ENCODE data around the gene TNP2.

Gene TNP2

DNA sequence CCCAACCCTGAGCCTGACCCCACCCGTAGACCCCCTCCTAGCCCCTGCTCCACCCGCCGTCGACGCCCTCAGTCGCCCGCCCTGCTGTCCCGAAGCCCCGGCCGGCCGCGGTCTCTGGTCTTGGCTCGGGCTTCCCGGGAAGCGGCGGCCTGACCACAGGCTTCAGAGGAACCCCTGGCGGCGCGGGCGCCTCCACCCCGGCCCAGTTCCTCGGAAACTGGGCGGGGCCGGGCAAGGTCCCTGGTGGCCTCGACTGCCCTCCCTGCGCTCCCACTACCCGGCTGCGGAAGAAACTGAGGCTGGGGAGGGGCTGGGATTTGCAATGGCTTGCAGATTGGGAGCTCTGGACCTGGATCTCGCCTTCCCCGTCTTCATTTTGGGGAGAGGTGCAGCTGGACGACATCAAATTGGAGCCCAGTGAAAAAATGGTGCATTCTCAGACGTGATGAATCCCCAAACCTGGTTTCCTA lies 12.4 kb downstream of the TNP2 start:
- no peak for DNase-seq (ENCODE audit: low spot score)

GRCh38 chr16:11255737-11256660 lies 13.1 kb downstream of the TNP2 start, which contains the start of gene SOCS1:
TSS of gene SOCS1 (minus strand) at chr16:11256204. CDS start at chr16:11255478, 726 bp downstream.
- peak; percentile 91 for DNase-seq (ENCODE audit: low spot score)

DNA sequence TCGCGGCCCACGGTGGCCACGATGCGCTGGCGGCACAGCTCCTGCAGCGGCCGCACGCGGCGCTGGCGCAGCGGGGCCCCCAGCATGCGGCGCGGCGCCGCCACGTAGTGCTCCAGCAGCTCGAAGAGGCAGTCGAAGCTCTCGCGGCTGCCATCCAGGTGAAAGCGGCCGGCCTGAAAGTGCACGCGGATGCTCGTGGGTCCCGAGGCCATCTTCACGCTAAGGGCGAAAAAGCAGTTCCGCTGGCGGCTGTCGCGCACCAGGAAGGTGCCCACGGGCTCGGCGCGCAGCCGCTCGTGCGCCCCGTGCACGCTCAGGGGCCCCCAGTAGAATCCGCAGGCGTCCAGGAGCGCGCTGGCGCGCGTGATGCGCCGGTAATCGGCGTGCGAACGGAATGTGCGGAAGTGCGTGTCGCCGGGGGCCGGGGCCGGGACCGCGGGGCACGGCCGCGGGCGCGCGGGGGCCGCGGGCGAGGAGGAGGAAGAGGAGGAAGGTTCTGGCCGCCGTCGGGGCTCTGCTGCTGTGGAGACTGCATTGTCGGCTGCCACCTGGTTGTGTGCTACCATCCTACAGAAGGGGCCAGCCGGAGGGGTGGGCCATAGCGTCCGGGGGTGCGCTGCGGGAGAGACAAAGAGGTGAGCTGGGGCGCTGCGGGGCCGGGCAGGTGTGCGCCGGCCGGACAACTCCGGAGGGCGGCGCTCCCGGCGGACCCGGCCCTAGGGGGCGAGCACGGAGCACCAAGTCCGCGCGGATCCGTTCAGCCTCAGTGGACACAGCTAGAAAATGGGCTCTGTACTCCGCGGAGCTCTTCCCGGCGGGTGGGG lies 14.0 kb downstream of the TNP2 start:
- peak; percentile 61 for DNase-seq (ENCODE audit: low spot score)

GRCh38 chr16:11253995-11254912 lies 14.9 kb downstream of the TNP2 start:
- peak; percentile 50 for DNase-seq (ENCODE audit: low spot score)

- DNase-seq (ENCODE audit: low spot score) = no peak
Observed at GRCh38 chr16:11253009-11253994, 15.8 kb downstream of the TNP2 start.

DNA sequence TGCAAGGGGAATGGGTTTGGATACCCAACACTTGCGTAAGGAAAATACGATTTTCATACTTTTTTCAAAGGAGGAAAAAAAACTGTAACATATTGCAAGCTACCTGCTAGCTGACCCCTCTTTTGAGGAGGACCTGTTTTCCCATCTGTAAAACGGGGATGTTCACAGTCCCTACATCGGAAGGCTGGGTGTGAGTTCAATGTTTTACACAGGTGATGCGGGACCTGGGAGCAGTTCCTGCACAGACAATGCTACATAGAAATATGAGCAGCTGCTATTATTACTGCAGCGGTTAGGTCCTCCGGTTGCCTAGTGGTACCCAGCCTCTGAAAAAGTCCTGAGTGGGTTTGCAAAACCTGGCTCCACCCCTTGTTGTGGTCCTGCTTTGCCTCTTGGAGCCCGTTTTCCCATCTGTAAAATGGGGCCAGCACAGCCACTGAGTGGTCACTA lies 16.6 kb downstream of the TNP2 start:
- no peak for DNase-seq (ENCODE audit: low spot score)

DNA sequence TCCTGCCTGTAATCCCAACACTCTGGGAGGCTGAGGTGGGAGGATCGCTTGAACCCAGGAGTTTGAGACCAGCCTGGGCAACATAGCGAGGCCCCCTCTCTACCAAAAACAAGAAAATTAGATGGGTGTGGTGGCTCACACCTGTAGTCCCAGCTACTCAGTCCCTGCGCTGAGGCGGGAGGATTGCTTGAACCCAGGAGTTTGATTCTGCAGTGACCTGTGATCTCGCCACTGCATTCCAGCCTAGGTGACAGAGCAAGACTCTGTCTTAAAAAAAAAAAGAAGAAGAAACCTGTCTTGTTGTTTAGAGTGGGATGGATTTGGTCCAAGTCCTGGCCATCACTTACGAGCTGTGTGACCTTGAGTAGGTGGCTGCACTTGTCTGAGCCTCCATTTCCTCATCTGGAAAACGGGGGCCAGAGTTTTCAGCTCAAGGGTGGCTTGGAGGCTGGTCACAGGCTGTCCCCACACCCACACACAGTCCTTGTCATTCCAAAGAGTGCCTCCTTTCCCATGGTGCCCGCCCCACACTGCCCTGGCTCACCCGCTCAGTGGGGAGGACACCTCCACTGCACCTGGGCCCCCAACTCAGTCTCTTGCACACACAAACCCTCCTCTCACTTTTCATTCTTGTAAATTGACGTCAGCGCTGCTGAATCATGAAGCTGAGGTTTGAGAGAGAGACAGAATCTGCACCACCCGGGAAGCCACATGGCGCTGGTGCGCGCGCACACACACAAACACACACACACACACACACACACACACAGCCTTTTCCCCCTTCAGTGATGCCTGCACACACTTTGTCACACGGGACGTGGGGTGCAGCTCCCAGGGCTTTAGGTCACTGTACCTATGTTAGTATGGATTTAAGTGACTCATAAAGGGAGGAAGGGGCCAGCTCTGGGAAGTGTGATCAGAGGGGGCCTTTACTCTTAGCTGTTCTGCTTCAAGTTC lies 17.3 kb downstream of the TNP2 start:
- no peak for DNase-seq (ENCODE audit: low spot score)

DNA sequence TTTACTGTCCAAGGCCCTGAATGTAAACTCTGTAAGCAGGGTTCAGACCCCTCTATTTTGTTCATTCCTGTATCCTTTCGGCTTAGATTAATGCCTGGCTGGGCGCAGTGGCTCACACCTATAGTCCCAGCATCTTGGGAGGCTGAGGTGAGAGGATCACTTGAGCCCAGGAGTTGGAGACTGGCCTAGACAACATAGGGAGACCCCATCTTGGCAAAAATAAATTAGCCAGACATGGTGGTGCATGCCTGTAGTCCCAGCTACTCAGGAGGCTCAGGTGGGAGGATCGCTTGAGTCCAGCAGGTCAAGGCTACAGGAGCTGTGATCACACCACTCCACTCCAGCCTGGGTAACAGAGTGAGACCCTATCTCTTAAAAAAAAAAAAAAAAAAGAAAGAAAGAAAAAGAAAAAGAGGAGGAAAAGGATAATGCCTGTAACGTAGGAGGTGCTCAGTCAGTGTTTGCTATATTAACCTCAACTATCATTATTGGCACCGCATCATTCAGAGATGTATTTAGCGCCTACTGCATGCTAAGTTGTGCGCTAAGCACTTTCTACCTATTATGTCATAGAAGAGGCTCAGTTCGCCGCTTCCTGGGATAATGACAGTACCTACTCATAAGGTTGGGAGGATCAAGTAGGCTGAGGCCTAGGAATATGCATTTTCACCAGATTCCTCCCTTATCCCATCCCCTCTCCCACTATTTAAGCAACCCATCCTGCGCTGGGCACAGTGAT lies 18.2 kb downstream of the TNP2 start:
- DNase-seq (ENCODE audit: low spot score) = no peak

GRCh38 chr16:11250091-11250785 lies 18.9 kb downstream of the TNP2 start:
- DNase-seq (ENCODE audit: low spot score) = no peak

DNA sequence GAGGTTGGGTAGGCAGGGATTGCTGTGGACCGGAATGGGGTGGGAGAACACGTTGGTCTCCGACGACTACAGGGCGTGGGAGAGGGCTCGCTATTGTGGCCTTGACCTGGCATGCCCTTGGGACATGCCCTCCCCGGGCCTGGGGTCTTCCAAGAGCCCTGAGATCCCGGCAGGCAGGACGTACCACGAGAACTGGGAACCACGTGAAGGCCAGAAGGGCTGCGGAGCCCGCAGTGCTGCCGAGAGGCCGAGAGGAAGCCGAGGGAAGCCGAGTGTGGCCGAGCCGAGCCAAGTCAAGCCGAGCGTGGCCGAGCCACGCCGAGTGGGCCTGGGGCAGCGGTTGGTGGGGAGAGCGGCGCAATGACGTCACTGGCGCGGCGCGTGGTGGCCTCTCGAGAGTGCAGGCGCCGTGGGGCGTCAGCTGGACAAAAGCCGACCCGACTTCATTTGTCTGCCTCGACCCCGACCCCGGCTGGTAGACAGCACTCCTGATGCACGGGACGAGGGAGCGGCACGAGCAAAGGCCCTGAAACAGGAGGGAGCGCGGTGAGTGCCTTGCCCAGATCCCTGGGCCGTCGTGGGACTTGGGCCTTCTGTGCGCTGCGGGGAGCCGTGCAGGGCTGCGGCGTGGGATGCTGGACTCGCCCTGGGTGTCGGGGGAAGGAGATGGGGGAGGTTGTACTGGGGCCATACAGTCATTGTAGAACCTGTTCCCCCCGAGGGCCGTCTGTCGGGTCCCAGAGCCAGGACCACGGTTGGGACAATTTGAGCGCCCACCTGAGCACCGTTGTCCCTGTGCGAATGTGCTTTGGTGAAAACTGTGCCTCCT lies 19.7 kb downstream of the TNP2 start:
- no peak for DNase-seq (ENCODE audit: low spot score)

DNA sequence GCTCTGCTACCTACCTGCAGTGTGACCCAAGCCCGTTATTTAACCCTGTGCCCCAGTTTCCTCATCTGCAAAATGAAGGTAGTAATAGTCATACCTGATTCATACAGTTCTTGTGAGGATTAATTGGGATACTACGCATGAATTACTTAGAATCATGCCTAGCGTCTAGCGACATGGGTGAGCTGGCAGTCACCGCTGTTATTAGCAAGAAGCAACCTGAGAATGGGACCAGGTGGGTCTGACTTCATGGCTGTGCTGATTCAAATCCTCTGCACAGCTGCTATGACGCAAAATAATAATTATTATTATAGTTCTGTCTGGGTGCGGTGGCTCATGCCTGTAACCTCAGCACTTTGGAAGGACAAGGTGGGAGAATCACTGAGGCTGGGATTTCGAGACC lies 21.0 kb downstream of the TNP2 start:
- peak; percentile 57 for DNase-seq (ENCODE audit: low spot score)

GRCh38 chr16:11245988-11246387 lies 23.1 kb downstream of the TNP2 start:
- DNase-seq (ENCODE audit: low spot score) = no peak

- DNase-seq (ENCODE audit: low spot score) = no peak
Observed at GRCh38 chr16:11245222-11245737, 23.8 kb downstream of the TNP2 start.

- DNase-seq (ENCODE audit: low spot score) = no peak
Observed at GRCh38 chr16:11242658-11243057, 26.5 kb downstream of the TNP2 start.

DNA sequence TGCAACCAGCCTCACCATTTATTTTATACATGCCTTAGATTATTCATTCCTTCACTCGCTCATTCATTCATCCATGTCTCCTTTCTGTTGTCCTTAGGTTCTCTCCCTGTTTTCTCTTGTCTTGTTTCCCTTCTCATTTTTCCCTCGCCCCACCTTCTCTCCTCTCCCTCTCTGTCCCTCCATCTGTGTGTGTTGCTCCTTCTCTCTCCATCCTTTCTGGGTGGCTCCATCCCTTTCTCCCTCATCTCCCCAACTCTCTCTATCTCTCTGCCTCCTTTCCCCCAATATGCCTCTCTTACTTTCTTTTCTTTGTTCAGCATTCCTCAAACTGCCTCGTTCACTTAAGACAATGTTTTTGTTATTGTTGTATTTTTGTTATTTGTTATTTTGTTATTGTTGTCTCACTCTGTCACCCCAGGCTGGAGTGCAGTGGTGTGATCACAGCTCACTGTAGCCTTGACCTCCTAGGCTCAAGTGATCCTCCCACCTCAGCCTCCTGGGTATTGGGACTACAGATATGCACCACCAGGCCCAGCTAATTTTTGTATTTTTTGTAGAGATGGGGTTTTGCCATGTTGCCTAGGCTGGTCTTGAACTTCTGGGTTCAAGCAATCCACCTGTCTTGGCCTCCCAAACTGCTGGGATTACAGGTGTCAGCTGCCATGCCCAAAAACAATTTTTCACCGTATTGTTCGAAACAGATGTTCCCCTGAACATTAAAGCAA lies 27.5 kb downstream of the TNP2 start:
- no peak for DNase-seq (ENCODE audit: low spot score)
